Osteoblast (primary cell): ENCODE results near the gene AFDN. TPM values are rescaled to one million over a fixed set of nuclear protein-coding genes. Genes with fewer than 3 reads are reported as not detected.

ENCODE experiments used
- DNase-seq: peaks from one replicate; pipeline ENCODE4 v3.0.0; 2011; ENCODE audit warnings: low spot score, mixed read lengths; ENCODE audit not compliant: insufficient read length; ENCODE audit errors: missing footprints
- H2AFZ ChIP-seq: 2 replicates; pipeline ENCODE4 v1.6.0; 2011; ENCODE audit warnings: mild to moderate bottlenecking, low read length
- H3K27ac ChIP-seq: 2 replicates; pipeline ENCODE4 v1.5.1; 2011; ENCODE audit warnings: mild to moderate bottlenecking, low read depth, low read length, moderate library complexity
- H3K27me3 ChIP-seq: 2 replicates; pipeline ENCODE4 v1.6.0; 2012; ENCODE audit warnings: mild to moderate bottlenecking, control low read depth, inconsistent platforms, low read length, moderate library complexity; ENCODE audit not compliant: insufficient read depth
- H3K36me3 ChIP-seq: 2 replicates; pipeline ENCODE4 v1.5.1; 2011; ENCODE audit warnings: mild to moderate bottlenecking, low read length, control low read depth, moderate library complexity; ENCODE audit not compliant: insufficient read depth
- H3K4me1 ChIP-seq: 2 replicates; pipeline ENCODE4 v1.5.1; 2011; ENCODE audit warnings: mild to moderate bottlenecking, low read length, control low read depth, moderate library complexity; ENCODE audit not compliant: insufficient read depth
- H3K4me2 ChIP-seq: 2 replicates; pipeline ENCODE4 v1.6.0; 2011; ENCODE audit warnings: mild to moderate bottlenecking, low read length; ENCODE audit not compliant: insufficient read depth
- H3K4me3 ChIP-seq: fragments of 200-600 bp; sonication (generic); 3 replicates; pipeline ENCODE4 v1.5.1; 2012; ENCODE audit warnings: mild to moderate bottlenecking, low read length, inconsistent platforms; ENCODE audit not compliant: insufficient read depth
- H3K79me2 ChIP-seq: 2 replicates; pipeline ENCODE4 v1.6.0; 2012; ENCODE audit warnings: mild to moderate bottlenecking, low read length, control low read depth, inconsistent platforms; ENCODE audit not compliant: insufficient read depth
- H3K9me3 ChIP-seq: 2 replicates; pipeline ENCODE4 v1.5.1; 2011; ENCODE audit warnings: low read depth, low read length, control low read depth
- H4K20me1 ChIP-seq: 2 replicates; pipeline ENCODE4 v1.6.0; 2012; ENCODE audit warnings: mild to moderate bottlenecking, low read length, control low read depth; ENCODE audit not compliant: insufficient read depth
- total RNA-seq: library from RNA; depleted of rRNA; stranded (reverse); fragments of >200 nt; gene quantifications from 2 replicates; pipeline ENCODE4 v1.2.3, GENCODE V29; 2012
- TF ChIP-seq, protein P1 (sequence below): IDR thresholded peaks from 2 replicates; pipeline ENCODE4 v1.5.1; 2011; ENCODE audit warnings: mild to moderate bottlenecking, low read depth, low read length, moderate library complexity; ENCODE audit errors: extremely low read depth

Gene AFDN
- total RNA-seq, 1 donor = 52.5 TPM

DNA sequence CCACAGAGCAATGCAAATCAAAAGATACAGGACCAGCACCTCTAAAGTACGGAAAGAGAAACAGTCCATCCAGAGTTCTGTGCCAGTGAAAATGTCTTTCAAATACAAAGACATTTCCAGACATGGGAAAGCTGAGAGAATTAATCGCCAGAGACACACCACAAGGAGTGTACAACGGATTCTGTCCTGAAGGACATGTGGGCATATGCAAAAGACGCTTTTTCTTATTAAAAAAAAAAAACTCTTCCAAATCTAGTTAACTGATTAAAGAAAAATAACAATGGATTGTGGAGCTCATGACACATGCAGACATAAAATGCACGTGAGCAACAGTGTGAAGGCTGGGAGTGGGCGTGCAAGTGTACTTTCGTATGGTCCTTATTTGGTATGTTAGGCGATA is 193.5 kb downstream of the AFDN start:
- Histone ChIP-seq H3K4me3 (no peak overlapping the region), H2AFZ (no peak overlapping the region)

DNA sequence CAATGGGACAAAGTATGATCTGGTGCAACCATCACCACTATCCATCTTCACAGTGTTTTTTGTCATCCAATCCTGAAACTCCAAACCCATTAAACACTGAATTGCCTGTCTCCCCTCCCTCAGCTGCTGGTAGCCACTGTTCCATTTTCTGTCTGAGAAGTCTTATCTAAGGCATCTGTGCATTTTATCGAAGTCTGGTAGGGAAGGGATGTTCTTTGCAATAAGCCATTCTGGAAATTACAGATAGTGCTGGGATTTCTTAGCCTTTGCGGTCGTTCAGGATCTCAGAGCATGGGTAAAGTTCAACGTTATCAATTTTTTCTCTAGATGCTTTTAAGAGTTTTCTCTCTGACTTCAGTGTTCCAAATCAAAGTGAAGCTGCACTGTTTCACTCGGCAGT is 194.9 kb downstream of the AFDN start:
- H2AFZ ChIP-seq = no peak overlapping the region
- no peak for DNase-seq
- H3K79me2 ChIP-seq = no peaks in the 10 kb centered on the region
- H4K20me1 ChIP-seq = no peaks in the 10 kb centered on the region
- H3K4me1 ChIP-seq = no peaks in the 10 kb centered on the region
- no peak overlapping the region for H3K4me2 ChIP-seq
- no peaks in the 10 kb centered on the region for H3K9me3 ChIP-seq
- TF ChIP-seq, protein P1, sequence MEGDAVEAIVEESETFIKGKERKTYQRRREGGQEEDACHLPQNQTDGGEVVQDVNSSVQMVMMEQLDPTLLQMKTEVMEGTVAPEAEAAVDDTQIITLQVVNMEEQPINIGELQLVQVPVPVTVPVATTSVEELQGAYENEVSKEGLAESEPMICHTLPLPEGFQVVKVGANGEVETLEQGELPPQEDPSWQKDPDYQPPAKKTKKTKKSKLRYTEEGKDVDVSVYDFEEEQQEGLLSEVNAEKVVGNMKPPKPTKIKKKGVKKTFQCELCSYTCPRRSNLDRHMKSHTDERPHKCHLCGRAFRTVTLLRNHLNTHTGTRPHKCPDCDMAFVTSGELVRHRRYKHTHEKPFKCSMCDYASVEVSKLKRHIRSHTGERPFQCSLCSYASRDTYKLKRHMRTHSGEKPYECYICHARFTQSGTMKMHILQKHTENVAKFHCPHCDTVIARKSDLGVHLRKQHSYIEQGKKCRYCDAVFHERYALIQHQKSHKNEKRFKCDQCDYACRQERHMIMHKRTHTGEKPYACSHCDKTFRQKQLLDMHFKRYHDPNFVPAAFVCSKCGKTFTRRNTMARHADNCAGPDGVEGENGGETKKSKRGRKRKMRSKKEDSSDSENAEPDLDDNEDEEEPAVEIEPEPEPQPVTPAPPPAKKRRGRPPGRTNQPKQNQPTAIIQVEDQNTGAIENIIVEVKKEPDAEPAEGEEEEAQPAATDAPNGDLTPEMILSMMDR = no peak
- peaks cover 30% of the 10 kb centered on the region for H3K27me3 ChIP-seq
- no peak overlapping the region for H3K4me3 ChIP-seq
- no peak overlapping the region for H3K27ac ChIP-seq
- H3K36me3 ChIP-seq = no peaks in the 10 kb centered on the region

More for the DNA sequence above, 193.5 kb downstream of the AFDN start:
- peaks cover 43% of the 10 kb centered on the region for H3K27me3 ChIP-seq
- H3K36me3 ChIP-seq = no peaks in the 10 kb centered on the region
- no peak for DNase-seq
- H3K27ac ChIP-seq = no peak overlapping the region
- peaks cover 5% of the 10 kb centered on the region for H3K9me3 ChIP-seq
- H3K4me2 ChIP-seq = no peak overlapping the region
- H3K4me1 ChIP-seq = peaks cover 3% of the 10 kb centered on the region
- no peaks in the 10 kb centered on the region for H4K20me1 ChIP-seq
- no peaks in the 10 kb centered on the region for H3K79me2 ChIP-seq
- TF ChIP-seq, protein P1 = no peak

Other genes starting within 250 kb of the AFDN start
- gene KIF25, start 170.8 kb downstream of the AFDN start, total RNA-seq = not detected in 2 replicates